Prostate gland (tissue), 2 donors: ENCODE data around the gene ACACA. TPM values are rescaled to one million over a fixed set of nuclear protein-coding genes. Genes with fewer than 3 reads are reported as not detected.

ENCODE experiments used
- DNase-seq: peaks from one replicate; pipeline ENCODE4 v3.0.0-alpha.2; 2019; ENCODE audit warnings: low spot score
- H3K27ac ChIP-seq, 2 donors: fragments of 200-600 bp; sonication (generic); 2 replicates each; pipeline ENCODE4 v1.5.1; 2017 to 2019
- H3K27me3 ChIP-seq: fragments of 200-600 bp; sonication (generic); replicated peaks from 2 replicates; pipeline ENCODE4 v1.5.1; 2019; ENCODE audit not compliant: insufficient read depth
- H3K36me3 ChIP-seq, 2 donors: fragments of 200-600 bp; sonication (generic); 1 replicate in 1 of 2; 2 replicates in 1 of 2; pipeline versions ENCODE4 v1.5.1 to v1.8.1; 2017 to 2019
- H3K4me1 ChIP-seq: fragments of 200-600 bp; sonication (generic); replicated peaks from 2 replicates; pipeline ENCODE4 v1.5.1; 2019
- H3K4me3 ChIP-seq, 2 donors: fragments of 200-600 bp; sonication (generic); 2 replicates each; pipeline ENCODE4 v1.5.1; 2017 to 2019
- H3K9me3 ChIP-seq: fragments of 200-600 bp; sonication (generic); 2 replicates; pipeline ENCODE4 v1.5.1; 2017
- CTCF ChIP-seq, 4 experiments: fragments of 200-600 bp in 2 of 4; fragments of 450-650 bp in 2 of 4; sonication (generic) in 2 of 4; IDR thresholded peaks; 1 replicate in 3 of 4; 2 replicates in 1 of 4; pipeline ENCODE4 v1.5.1; 2016 to 2019; ENCODE audit warnings: antibody characterized with exemption in 4 of 4, mild to moderate bottlenecking in 2 of 4, moderate library complexity in 2 of 4
- POLR2A ChIP-seq: fragments of 450-650 bp; IDR thresholded peaks from one replicate; pipeline ENCODE4 v1.6.1; 2016; ENCODE audit warnings: antibody characterized with exemption, mild to moderate bottlenecking
- POLR2AphosphoS5 ChIP-seq: sonication (generic); formaldehyde crosslinking; IDR thresholded peaks from one replicate; pipeline ENCODE4 v1.6.1; 2017; ENCODE audit warnings: antibody characterized with exemption
- WGBS: methylation state at CpG from one replicate; pipeline ENCODE4 v1.1.5; 2018; 5-methylcytosine and 5-hydroxymethylcytosine counted together
- intact Hi-C: fragments of 100-400 bp; cut with DNase I; formaldehyde crosslinking; loops from one replicate; pipeline ENCODE4 v1.14.2; 2022
- total RNA-seq, 2 donors: library from RNA; depleted of rRNA; stranded (reverse); fragments of >200 nt; gene quantifications; one replicate each; pipeline ENCODE4 v1.1.0, GENCODE V29; 2016

The ACACA gene
- total RNA-seq, 2 donors from 2014 or later: 54.2 to 71.3 TPM

DNA sequence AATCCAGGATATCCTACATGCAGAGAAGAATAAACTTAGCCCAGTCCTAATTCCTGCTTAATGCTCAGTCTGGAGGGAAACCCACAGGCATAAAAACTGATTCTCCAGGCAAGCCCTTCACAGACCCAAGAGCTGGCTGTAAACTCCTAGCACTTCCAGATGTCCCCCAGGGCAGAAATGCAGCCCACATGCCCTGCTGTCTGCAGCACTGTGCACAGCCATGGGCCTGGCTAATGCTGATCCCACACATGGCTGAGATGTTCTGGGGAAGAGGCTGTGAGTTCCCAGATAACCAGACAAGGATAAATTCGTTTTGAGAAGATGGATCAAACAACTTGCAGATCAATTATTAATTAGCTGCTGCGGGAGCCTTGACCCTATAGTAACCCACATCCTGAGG lies 309.5 kb downstream of the ACACA start:
- DNase-seq: no peak
- intact Hi-C loops: no loop called here
- TF ChIP-seq POLR2A (no peak), POLR2AphosphoS5 (no peak), CTCF (IDR thresholded peaks at IDR 0.05) (no peak)
- peaks cover 13 to 14% of the 10 kb centered on the region in 2 donors for H3K36me3 ChIP-seq
- WGBS: 94% methylated on average over 2 of the region's 2 CpGs
- H3K4me3 ChIP-seq: no peak overlapping the region
- H3K9me3 ChIP-seq: no peaks in the 10 kb centered on the region
- H3K27ac ChIP-seq: no peak overlapping the region
- H3K27me3 ChIP-seq: no peaks in the 10 kb centered on the region
- no peaks in the 10 kb centered on the region for H3K4me1 ChIP-seq

GRCh38 chr17:37096071-37096470 lies 310.6 kb downstream of the ACACA start:
- DNase-seq: no peak
- Histone ChIP-seq H3K27me3 (no peaks in the 10 kb centered on the region), H3K4me1 (peaks cover 2% of the 10 kb centered on the region), H3K27ac (no peak overlapping the region), H3K36me3 (peaks cover 13 to 14% of the 10 kb centered on the region in 2 donors), H3K9me3 (no peaks in the 10 kb centered on the region), H3K4me3 (no peak overlapping the region)
- no peak for TF ChIP-seq CTCF (IDR thresholded peaks at IDR 0.05)
- TF ChIP-seq POLR2A: no peak
- TF ChIP-seq POLR2AphosphoS5: no peak
- WGBS: 88% methylated on average over 2 of the region's 2 CpGs
- intact Hi-C loops: no loop called here

GRCh38 chr17:37094391-37094790 lies 312.2 kb downstream of the ACACA start:
- Histone ChIP-seq H3K4me1 (peaks cover 4% of the 10 kb centered on the region), H3K9me3 (no peaks in the 10 kb centered on the region), H3K27ac (no peak overlapping the region), H3K36me3 (peaks cover 13 to 14% of the 10 kb centered on the region in 2 donors), H3K27me3 (no peaks in the 10 kb centered on the region), H3K4me3 (no peak overlapping the region)
- intact Hi-C loops: no loop called here
- DNase-seq: no peak
- TF ChIP-seq POLR2AphosphoS5 (no peak), POLR2A (no peak), CTCF (IDR thresholded peaks at IDR 0.05) (no peak)
- WGBS: 46% methylated on average over 4 of the region's 4 CpGs

GRCh38 chr17:37092701-37093100 lies 313.9 kb downstream of the ACACA start:
- peaks cover 13 to 14% of the 10 kb centered on the region in 2 donors for H3K36me3 ChIP-seq
- intact Hi-C loops: no loop called here
- DNase-seq: no peak
- no peaks in the 10 kb centered on the region for H3K9me3 ChIP-seq
- peaks cover 10% of the 10 kb centered on the region for H3K4me1 ChIP-seq
- H3K27me3 ChIP-seq: no peaks in the 10 kb centered on the region
- TF ChIP-seq CTCF (IDR thresholded peaks at IDR 0.05) (no peak), POLR2A (no peak), POLR2AphosphoS5 (no peak)
- no peak overlapping the region for H3K27ac ChIP-seq
- H3K4me3 ChIP-seq: no peak overlapping the region

DNA sequence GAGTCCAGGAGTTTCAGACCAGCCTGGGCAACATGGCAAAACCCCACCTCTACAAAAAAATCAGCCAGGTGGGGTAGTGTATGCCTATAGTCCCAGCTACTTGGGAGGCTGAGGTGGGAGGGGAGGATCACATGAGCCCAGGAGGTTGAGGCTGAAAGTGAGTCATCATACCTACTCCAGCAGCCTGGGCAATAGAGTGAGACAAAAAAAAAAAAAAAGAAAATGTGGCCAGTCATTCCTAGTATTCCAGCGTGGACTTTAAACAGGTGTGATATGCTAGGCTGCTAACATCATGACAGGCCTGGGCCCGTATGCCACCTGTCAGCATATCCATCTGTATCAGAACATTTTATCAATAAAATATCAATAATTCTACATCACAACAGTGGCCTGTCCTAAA lies 314.6 kb downstream of the ACACA start:
- no peak for DNase-seq
- 71% methylated on average over 2 of the region's 2 CpGs for WGBS
- Histone ChIP-seq H3K27ac (no peak overlapping the region), H3K4me1 (peaks cover 10% of the 10 kb centered on the region), H3K36me3 (peaks cover 13 to 15% of the 10 kb centered on the region in 2 donors), H3K27me3 (no peaks in the 10 kb centered on the region), H3K9me3 (no peaks in the 10 kb centered on the region), H3K4me3 (no peak overlapping the region)
- TF ChIP-seq CTCF (IDR thresholded peaks at IDR 0.05): no peak
- TF ChIP-seq POLR2AphosphoS5: no peak
- no peak for TF ChIP-seq POLR2A
- intact Hi-C loops: no loop called here
